Stimulated activated CD4-positive, alpha-beta T cell treated with anti-CD3 and anti-CD28 coated beads, Interleukin-4, amount 100 ng/mL, for 48 hours (primary cell): ENCODE data around the gene THBS4.
"Not testable (repeated sequence)": the region's sequence is repeated elsewhere in the genome, so short reads cannot be mapped to it uniquely, and the experiment has no call there.

Experiments used
- DNase-seq, 2 donors: peaks; one replicate each; pipeline ENCODE4 v3.0.0-alpha.2; 2020; ENCODE audit warnings: low read depth in 2 of 2

THBS4 gene

GRCh38 chr5:80076131-80077050 lies 41.2 kb downstream of the THBS4 start:
- no peak for DNase-seq

- DNase-seq, result no peak
Measured at GRCh38 chr5:80077051-80077714, 42.0 kb downstream of the THBS4 start.

- no peak for DNase-seq
Measured at GRCh38 chr5:80078921-80079320, 43.8 kb downstream of the THBS4 start.

GRCh38 chr5:80082281-80082680 lies 47.1 kb downstream of the THBS4 start:
- no peak for DNase-seq

GRCh38 chr5:80082731-80083100 lies 47.6 kb downstream of the THBS4 start:
- peak in 1 of 2 donors; percentile 71 for DNase-seq

GRCh38 chr5:80083101-80083890 lies 48.1 kb downstream of the THBS4 start:
- DNase-seq, result peak in 1 of 2 donors; percentile 1

GRCh38 chr5:80090884-80091166 lies 55.7 kb downstream of the THBS4 start:
- DNase-seq, result no peak

- peak in 1 of 2 donors; percentile 3 for DNase-seq
Measured at GRCh38 chr5:80091792-80092192, 56.6 kb downstream of the THBS4 start.

- DNase-seq, result no peak
Measured at GRCh38 chr5:80092486-80093107, 57.4 kb downstream of the THBS4 start.

GRCh38 chr5:80093796-80094195 lies 58.6 kb downstream of the THBS4 start:
- DNase-seq, result no peak

- DNase-seq, result no peak
Measured at GRCh38 chr5:80094236-80094738, 59.1 kb downstream of the THBS4 start.

- no peak for DNase-seq
Measured at GRCh38 chr5:80097451-80097850, 62.3 kb downstream of the THBS4 start.

- no peak for DNase-seq
Measured at GRCh38 chr5:80101993-80102392, 66.8 kb downstream of the THBS4 start.

GRCh38 chr5:80103371-80103770 lies 68.2 kb downstream of the THBS4 start:
- no peak for DNase-seq

- no peak for DNase-seq
Measured at GRCh38 chr5:80105698-80106439, 70.7 kb downstream of the THBS4 start.

- no peak for DNase-seq
Measured at GRCh38 chr5:80106916-80107315, 71.8 kb downstream of the THBS4 start.

- no peak for DNase-seq
Measured at GRCh38 chr5:80109646-80110478, 74.7 kb downstream of the THBS4 start.

- not testable (repeated sequence) for DNase-seq
Measured at GRCh38 chr5:80111376-80111990, 76.3 kb downstream of the THBS4 start.

GRCh38 chr5:80114860-80115259 lies 79.7 kb downstream of the THBS4 start:
- DNase-seq, result no peak

- DNase-seq, result no peak
Measured at GRCh38 chr5:80116000-80116399, 80.9 kb downstream of the THBS4 start.
